K562 treated with DMSO at 1 percent for 12 hours (cell line): ENCODE results near the gene NAA20. TPM values are rescaled to one million over a fixed set of nuclear protein-coding genes. Genes with fewer than 3 reads are reported as not detected.

Source experiments
- total RNA-seq: library from RNA; unstranded; fragments of 300-600 nt; gene quantifications from 2 replicates; pipeline ENCODE4 v1.2.3, GENCODE V29; 2022; ENCODE audit not compliant: insufficient read depth

NAA20 gene
- 27.9 and 41.9 TPM in 2 replicates for total RNA-seq

GRCh38 chr20:20017001-20017843 is at the start of gene NAA20:
Gene NAA20, plus strand, starts transcription at chr20:20017362. Its CDS starts 35 bp downstream, at chr20:20017397.

GRCh38 chr20:20052074-20052970 is 35.2 kb downstream of the NAA20 start, which contains the start of the genes CFAP61 and CRNKL1:
Gene CFAP61, plus strand, starts transcription at chr20:20052532. Its CDS starts 4,122 bp downstream, at chr20:20056654.
Gene CRNKL1, minus strand, starts transcription at chr20:20052466. Its CDS starts 124 bp downstream, at chr20:20052342.

Other genes starting within 250 kb of the NAA20 start
- gene CRNKL1, start 35.1 kb downstream of the NAA20 start, total RNA-seq = 7.0 and 11.5 TPM in 2 replicates
- gene CFAP61, start 35.2 kb downstream of the NAA20 start, total RNA-seq = not detected in 2 replicates